ENCODE measurements around the gene GRID2.
"Not testable (repeated sequence)": the region's sequence is repeated elsewhere in the genome, so short reads cannot be mapped to it uniquely, and the experiment has no call there.

The GRID2 gene

DNA sequence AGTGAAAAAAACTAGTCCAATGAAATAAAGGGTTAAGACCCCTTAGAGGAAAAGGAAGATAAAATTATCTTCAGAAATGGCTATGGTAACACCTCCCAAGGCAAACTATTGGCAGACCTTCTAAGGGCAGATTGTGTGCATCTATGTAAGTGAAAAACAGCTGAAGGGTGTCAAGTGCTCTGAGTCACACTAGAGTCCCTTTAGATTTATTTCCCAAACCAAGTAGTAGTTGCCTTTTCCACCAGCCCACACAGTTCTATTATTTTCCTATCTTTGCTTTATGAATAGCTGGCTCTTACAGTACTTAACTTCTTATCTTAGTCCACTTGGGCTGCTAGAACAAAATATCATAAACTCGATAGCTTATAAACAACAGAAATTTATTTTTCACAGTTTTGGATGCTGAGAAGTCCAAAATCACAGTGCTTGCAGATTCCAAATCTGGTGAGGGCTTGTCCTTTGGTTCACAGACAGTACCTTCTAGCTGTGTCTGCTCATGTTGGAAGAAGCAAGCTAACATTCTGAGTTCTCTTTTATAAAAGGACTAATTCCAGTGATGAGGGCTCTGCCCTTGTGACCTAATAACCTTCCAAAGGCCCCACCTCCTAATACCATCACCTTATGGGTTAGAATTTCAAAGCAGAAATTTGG lies 143.6 kb downstream of the GRID2 start:
- in situ Hi-C loops (cut with MboI; ENCODE audit: low sequenced_read_pairs, unreplicated experiment): no loop called here
- TF ChIP-seq, protein P1, sequence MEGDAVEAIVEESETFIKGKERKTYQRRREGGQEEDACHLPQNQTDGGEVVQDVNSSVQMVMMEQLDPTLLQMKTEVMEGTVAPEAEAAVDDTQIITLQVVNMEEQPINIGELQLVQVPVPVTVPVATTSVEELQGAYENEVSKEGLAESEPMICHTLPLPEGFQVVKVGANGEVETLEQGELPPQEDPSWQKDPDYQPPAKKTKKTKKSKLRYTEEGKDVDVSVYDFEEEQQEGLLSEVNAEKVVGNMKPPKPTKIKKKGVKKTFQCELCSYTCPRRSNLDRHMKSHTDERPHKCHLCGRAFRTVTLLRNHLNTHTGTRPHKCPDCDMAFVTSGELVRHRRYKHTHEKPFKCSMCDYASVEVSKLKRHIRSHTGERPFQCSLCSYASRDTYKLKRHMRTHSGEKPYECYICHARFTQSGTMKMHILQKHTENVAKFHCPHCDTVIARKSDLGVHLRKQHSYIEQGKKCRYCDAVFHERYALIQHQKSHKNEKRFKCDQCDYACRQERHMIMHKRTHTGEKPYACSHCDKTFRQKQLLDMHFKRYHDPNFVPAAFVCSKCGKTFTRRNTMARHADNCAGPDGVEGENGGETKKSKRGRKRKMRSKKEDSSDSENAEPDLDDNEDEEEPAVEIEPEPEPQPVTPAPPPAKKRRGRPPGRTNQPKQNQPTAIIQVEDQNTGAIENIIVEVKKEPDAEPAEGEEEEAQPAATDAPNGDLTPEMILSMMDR (IDR thresholded peaks at IDR 0.05; ENCODE audit: borderline replicate concordance, control extremely low read depth, extremely low read depth, insufficient read depth, missing control alignments): no peak

DNA sequence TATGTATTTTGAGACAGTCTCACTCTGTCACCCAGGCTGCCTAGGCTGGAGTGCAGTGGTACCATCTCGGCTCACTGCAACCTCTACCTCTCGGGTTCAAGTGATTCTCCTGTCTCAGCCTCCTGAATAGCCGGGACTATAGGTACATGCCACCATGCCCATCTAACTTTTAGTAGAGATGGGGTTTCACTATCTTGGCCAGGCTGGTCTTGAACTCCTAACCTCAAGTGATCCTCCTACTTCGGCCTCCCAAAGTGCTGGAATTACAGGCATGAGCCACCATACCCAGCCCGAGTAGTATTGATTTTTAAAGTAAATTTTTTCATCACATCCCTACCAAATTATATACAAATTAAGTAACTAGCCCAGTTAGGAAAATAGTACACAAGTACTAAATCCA lies 144.4 kb downstream of the GRID2 start:
- in situ Hi-C loops (cut with MboI; ENCODE audit: low sequenced_read_pairs, unreplicated experiment); DNase-seq (ENCODE audit: low spot score): not testable (repeated sequence)

More for the DNA sequence above, 143.6 kb downstream of the GRID2 start:
- DNase-seq (ENCODE audit: low spot score): no peak

DNA sequence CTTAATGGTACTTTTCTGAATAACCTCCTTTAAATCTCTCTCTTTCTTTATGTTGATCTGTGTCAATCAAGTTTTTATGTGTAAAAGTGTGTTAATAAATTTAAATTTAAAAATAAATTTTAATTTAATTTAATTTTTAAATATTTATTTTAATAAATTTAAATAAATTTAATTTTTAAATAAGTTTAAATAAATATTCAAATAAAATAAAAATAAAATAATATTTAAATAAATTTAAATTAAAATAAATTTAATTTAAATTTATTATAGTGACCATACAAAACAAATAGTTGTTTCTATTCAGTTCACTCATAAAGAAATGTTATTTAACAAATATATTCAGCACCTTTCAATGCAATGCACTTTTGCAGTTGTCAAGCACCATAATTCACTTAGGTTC lies 146.9 kb downstream of the GRID2 start:
- TF ChIP-seq, protein P1 (IDR thresholded peaks at IDR 0.05; ENCODE audit: borderline replicate concordance, control extremely low read depth, extremely low read depth, insufficient read depth, missing control alignments): no peak
- in situ Hi-C loops (cut with MboI; ENCODE audit: low sequenced_read_pairs, unreplicated experiment): no loop called here
- DNase-seq (ENCODE audit: low spot score): no peak

DNA sequence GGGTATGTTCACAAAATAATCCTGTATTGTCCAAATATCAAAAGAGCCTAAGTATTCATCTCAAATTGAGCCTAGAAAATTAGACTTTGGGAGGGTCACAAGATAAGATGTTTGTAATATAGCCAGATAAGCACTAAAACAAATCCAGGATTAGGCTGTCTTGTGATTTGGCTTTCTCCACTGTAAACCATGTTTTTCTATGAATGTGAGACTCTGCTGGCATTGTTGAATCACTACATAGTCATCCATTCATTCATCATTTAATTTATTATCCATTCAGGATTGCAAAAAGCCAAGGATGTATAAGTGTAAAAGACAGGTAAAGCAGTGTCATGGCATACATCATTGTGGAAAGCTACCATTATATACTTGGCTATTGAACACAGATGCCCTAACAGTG lies 148.0 kb downstream of the GRID2 start:
- TF ChIP-seq, protein P1 (IDR thresholded peaks at IDR 0.05; ENCODE audit: borderline replicate concordance, control extremely low read depth, extremely low read depth, insufficient read depth, missing control alignments): no peak
- in situ Hi-C loops (cut with MboI; ENCODE audit: low sequenced_read_pairs, unreplicated experiment): no loop called here
- no peak for DNase-seq (ENCODE audit: low spot score)

DNA sequence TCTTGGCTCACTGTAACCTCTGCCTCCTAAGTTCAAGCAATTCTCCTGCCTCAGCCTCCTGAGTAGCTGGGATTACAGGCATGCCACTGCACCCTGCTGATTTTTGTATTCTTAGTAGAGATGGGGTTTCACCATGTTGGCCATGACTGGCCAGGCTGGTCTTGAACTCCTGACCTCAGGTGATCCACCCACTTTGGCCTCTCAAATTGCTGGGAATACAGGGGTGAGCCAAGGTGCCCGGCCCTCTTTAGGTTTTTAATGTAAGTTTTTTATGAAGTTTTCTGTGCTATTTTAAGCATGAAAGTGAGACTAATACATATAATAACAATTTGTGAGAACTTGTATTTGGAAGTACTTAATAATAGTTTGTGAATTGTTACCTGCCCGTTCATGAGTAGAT lies 148.6 kb downstream of the GRID2 start:
- in situ Hi-C loops (cut with MboI; ENCODE audit: low sequenced_read_pairs, unreplicated experiment); DNase-seq (ENCODE audit: low spot score): not testable (repeated sequence)

DNA sequence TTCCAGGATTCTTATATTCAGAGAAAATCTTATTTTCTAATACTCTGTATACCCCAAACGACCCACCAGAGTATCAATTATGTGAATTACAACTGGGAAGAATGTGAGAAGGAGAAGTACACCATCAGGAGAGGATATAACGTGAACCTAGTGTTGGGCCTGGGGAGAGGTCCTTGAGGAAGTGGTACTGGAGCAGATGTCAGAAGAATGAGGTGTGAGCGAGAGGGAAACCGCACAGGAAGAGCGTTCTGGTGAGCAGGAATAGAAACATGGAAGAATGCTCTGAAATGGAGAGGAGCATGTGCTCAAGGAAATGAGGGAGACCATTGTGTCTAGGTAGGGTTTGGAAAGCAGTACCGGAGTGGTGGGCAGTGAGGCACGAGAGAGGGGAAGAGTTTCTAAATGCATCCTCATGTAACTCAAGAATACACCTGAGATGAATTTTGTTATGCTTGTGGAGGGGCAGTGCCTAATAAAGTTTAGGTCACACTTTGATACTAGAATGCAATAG lies 151.6 kb downstream of the GRID2 start:
- TF ChIP-seq, protein P1 (IDR thresholded peaks at IDR 0.05; ENCODE audit: borderline replicate concordance, control extremely low read depth, extremely low read depth, insufficient read depth, missing control alignments): no peak
- no peak for DNase-seq (ENCODE audit: low spot score)
- in situ Hi-C loops (cut with MboI; ENCODE audit: low sequenced_read_pairs, unreplicated experiment): no loop called here

DNA sequence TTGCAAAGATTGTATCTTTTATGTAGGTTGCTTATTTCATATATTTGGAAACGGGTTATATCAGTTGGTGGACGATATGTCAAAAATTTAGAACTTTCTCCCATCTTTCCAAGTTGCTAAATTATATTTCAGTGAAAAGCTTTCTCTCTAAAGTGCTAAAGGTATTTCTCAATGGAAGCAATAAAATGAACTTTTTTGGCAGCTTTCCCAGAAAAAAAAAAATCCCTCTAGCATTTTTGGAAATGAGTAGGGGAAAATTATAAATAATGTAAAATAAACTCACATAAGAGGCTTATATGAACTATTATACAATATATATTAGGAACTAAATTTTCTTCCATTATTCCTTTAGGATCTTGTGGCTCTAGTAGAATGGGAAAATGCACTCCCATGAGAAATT lies 152.2 kb downstream of the GRID2 start:
- TF ChIP-seq, protein P1 (IDR thresholded peaks at IDR 0.05; ENCODE audit: borderline replicate concordance, control extremely low read depth, extremely low read depth, insufficient read depth, missing control alignments): no peak
- in situ Hi-C loops (cut with MboI; ENCODE audit: low sequenced_read_pairs, unreplicated experiment): no loop called here
- no peak for DNase-seq (ENCODE audit: low spot score)

DNA sequence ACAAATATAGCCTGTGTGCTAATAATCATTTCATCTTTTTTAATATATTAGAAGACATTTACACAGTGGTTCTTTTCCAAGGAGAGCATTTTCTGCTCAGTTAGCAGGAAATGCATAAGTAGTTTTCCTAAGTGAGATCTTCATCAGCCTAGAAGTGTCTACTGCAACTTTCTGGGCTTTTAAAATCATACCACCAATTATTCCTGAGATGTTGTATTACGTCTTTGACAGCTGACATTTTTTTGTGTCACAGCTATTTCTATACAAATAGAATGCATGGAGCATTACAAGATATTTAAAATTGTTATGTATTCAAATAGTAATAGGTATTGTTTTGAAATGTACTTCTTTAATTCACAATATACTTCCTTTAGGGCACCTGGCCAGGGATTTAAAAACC lies 158.0 kb downstream of the GRID2 start:
- DNase-seq (ENCODE audit: low spot score): no peak
- TF ChIP-seq, protein P1 (IDR thresholded peaks at IDR 0.05; ENCODE audit: borderline replicate concordance, control extremely low read depth, extremely low read depth, insufficient read depth, missing control alignments): no peak

More for the DNA sequence above, 158.0 kb downstream of the GRID2 start:
- in situ Hi-C loops (cut with MboI; ENCODE audit: low sequenced_read_pairs, unreplicated experiment): no loop called here
